Nucleus accumbens (tissue), 56 donors: ENCODE results near the gene SYT8.
A peak's percentile ranks its signal among the peaks of the same experiment; 100 is the strongest.
"Not testable (repeated sequence)": the region's sequence is repeated elsewhere in the genome, so short reads cannot be mapped to it uniquely, and the experiment has no call there.

Experiments
- DNase-seq, 56 donors: peaks; one replicate each; lab custom pipeline; 2025; lab: John Stamatoyannopoulos, UW

SYT8 gene

GRCh38 chr11:1879941-1880720 lies 45.3 kb downstream of the SYT8 start:
- DNase-seq, result no peak

- DNase-seq, result no peak
These were observed 46.1 kb downstream of the SYT8 start for GRCh38 chr11:1880746-1881441.

- no peak for DNase-seq
These were observed 46.9 kb downstream of the SYT8 start for GRCh38 chr11:1881442-1882264.

DNA sequence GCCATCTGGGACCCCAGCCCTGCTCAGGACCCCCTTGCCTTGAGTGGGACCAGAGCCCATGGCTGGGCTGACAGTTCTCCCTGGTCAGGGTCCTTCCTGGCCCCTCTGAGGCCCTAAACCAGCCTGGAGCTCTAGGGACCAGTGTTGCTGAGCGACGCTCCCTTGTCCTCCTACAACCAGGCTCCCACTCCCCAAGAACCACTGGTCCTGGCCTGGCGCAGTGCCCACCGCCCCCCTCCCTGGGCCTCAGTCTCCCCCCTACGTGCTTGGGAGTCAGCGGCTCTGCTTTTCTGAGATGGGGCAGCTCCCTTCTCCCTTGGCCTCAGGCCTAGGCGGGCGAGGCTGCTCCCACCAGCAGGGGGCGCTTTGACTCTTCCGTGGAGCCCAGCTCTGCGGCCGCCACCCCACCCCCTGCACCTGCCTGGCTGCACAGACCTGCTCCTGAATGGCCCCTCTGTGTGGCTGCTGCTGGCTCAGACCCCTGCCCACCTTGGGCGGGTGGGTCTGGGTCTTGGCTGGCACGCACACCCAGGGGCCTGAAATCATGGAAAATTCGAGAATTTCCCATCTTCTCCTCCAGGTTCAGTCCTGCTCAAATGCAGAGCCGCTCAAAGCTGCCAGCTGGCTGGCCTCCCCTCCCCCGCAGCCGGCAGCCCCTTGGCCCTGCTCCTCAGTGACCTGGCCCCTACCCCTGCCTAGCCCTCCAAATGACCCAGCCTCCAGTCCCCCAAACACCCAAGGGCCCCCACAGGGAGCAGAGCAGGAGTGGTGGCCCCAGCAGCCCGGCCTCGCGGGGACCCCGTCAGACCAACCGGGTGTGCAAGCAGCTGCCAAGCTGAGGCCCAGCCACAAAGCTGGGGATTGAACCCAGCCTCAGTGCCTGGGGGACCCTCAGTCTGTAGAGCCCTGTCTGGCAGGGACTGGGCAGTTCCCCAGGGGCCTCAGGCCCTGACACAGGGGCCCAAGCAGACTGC lies 47.8 kb downstream of the SYT8 start:
- peak in 44 of 56 donors; percentile 9 to 78 (median 38) for DNase-seq

- no peak for DNase-seq
These were observed 48.8 kb downstream of the SYT8 start for GRCh38 chr11:1883346-1884302.

GRCh38 chr11:1884303-1884700 lies 49.5 kb downstream of the SYT8 start:
- no peak for DNase-seq

DNA sequence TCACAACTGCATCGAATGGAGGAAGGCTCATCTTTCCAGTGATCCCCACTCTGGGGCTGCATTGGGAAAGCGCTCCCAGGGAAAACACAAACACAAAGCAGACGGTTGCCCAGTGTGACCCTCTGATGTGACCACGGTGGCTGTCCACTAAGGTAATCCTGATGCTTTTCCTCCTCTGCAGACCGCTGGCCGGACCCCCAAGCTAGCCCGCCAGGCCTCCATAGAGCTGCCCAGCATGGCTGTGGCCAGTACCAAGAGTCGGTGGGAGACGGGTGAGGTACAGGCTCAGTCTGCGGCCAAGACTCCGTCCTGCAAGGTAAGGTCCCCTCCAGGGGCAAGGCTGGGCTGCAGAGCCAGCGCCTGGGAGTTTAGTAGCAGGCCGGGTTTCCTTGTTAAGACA lies 51.8 kb downstream of the SYT8 start:
- DNase-seq, result not testable (repeated sequence)
